ENCODE measurements around the gene POLR2E. TPM values are rescaled to one million over a fixed set of nuclear protein-coding genes. Genes with fewer than 3 reads are reported as not detected.

Gene POLR2E
- total RNA-seq, 8 experiments from 2014 or later, result 73.0 to 233 (median 103) TPM

GRCh38 chr19:1073063-1073955 is 21.9 kb downstream of the POLR2E start:
- Histone ChIP-seq H3K27ac (no peak overlapping the region), H3K4me1 (replicated peaks in 1 of 2) (no peaks in the 10 kb centered on the region), H3K4me3 (no peak overlapping the region)
- peak in 1 of 8 experiments; percentile 10 for ATAC-seq (replicated peaks in 6 of 8)
- in situ Hi-C loops (cut with MboI; ENCODE audit: low pct_unique_long_range_greater_than_20kb in 2 of 9, low sequenced_read_pairs in 9 of 9, unreplicated experiment in 9 of 9), result no loop called here
- 80 to 100% (median 91%) methylated on average over 1 to 9 of the region's 30 CpGs; no CpG with 5 or more reads in 3 of the 10 experiments for WGBS, 10 experiments

- ATAC-seq (replicated peaks in 6 of 8), result no peak
- no peak overlapping the region for H3K4me3 ChIP-seq
- no peak overlapping the region for H3K27ac ChIP-seq
- in situ Hi-C loops (cut with MboI; ENCODE audit: low pct_unique_long_range_greater_than_20kb in 2 of 9, low sequenced_read_pairs in 9 of 9, unreplicated experiment in 9 of 9), result no loop called here
- peaks cover under 1% of the 10 kb centered on the region in 2 donors for H3K4me1 ChIP-seq (replicated peaks in 1 of 2)
- WGBS, 10 experiments, result 87 to 100% (median 98%) methylated on average over 2 to 10 of the region's 11 CpGs; no CpG with 5 or more reads in 2 of the 10 experiments
Measured at GRCh38 chr19:1072371-1073015, 22.7 kb downstream of the POLR2E start.

DNA sequence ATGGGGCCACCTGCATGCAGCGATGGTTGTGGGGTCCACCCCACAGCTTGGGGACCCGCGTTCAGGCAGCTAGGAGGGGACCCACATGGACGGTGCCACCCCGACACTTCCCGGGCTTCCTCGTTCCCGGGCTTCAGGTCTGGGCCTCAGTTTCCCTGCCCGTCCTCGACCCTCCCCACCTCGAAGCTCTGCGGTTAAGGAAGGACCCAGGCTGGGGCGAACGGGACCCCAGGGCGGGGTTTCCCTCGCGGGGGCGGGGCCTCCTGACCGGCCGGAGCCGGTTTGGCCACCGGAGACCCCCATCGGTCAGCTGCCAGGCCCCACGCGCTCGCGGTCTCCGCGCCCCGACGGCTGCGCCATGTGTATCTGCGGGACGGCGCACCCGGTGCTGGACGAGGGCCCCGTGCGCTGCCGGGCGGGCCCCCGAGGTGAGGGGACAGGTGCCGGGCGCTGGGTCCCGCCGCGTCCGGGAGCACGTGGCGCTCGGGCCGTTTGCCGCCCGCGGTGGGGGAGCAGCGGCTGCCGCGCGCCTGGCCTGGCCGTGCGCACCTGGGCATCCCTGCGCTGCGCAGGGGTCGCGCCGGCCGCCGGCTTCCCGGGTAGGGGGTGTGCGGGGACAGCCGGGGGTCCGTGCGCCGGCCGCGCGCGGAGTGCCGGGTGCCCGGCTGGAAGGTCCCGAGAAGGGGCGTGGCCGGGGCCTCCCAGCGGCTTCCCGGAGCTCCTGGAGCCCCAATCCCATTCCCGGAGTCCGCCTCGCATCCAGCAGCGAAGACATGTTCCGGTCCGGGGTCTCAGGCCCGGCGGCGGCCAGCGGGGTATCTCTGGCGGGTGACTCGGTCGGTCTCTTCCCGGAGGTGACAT is 24.0 kb downstream of the POLR2E start:
- ATAC-seq (replicated peaks in 6 of 8), result peak in 6 of 8 experiments; percentile 23 to 52 (median 35)
- 0 to 18% (median 5%) methylated on average over 3 to 17 of the region's 99 CpGs; no CpG with 5 or more reads in 5 of the 10 experiments for WGBS, 10 experiments
- peaks cover 6 to 11% of the 10 kb centered on the region in 2 donors for H3K4me1 ChIP-seq (replicated peaks in 1 of 2)
- peak overlapping the region; percentile 4 to 34 (median 17) for H3K4me3 ChIP-seq
- in situ Hi-C loops (cut with MboI; ENCODE audit: low pct_unique_long_range_greater_than_20kb in 2 of 9, low sequenced_read_pairs in 9 of 9, unreplicated experiment in 9 of 9), result no loop called here
- H3K27ac ChIP-seq, result no peak overlapping the region

DNA sequence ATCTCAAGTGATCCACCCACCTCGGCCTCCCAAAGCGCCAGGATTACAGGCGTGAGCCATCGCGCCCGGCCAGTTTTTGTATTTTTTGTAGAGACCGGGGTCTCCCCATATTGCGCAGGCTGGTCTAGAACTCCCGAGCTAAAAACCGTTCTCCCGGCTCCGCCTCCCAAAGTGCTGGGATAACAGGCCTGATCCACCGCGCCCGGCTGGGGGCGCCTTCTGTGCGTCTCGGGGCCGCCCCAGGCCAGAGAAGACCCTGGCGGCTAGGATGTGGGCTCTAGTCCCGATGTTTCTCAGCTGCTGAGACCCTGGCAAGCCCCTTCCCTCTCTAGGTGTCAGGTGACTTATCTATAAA is 24.6 kb downstream of the POLR2E start:
- in situ Hi-C loops (cut with MboI; ENCODE audit: low pct_unique_long_range_greater_than_20kb in 2 of 9, low sequenced_read_pairs in 9 of 9, unreplicated experiment in 9 of 9), result no loop called here
- Histone ChIP-seq H3K4me1 (replicated peaks in 1 of 2) (peaks cover 6 to 11% of the 10 kb centered on the region in 2 donors), H3K4me3 (peak overlapping the region in 2 of 5 donors; percentile 27 to 34), H3K27ac (no peak overlapping the region)
- WGBS, 10 experiments, result 7 to 47% (median 11%) methylated on average over 3 to 8 of the region's 21 CpGs; no CpG with 5 or more reads in 3 of the 10 experiments
- peak in 2 of 8 experiments; percentile 2 to 18 for ATAC-seq (replicated peaks in 6 of 8)

- Histone ChIP-seq H3K27ac (no peak overlapping the region), H3K4me3 (no peak overlapping the region), H3K4me1 (replicated peaks in 1 of 2) (peaks cover 12 to 19% of the 10 kb centered on the region in 2 donors)
- no peak for ATAC-seq (replicated peaks in 6 of 8)
- in situ Hi-C loops (cut with MboI; ENCODE audit: low pct_unique_long_range_greater_than_20kb in 2 of 9, low sequenced_read_pairs in 9 of 9, unreplicated experiment in 9 of 9), result no loop called here
- 65 to 100% (median 82%) methylated on average over 1 to 8 of the region's 25 CpGs; no CpG with 5 or more reads in 2 of the 10 experiments for WGBS, 10 experiments
Measured at GRCh38 chr19:1069009-1069779, 26.0 kb downstream of the POLR2E start.

DNA sequence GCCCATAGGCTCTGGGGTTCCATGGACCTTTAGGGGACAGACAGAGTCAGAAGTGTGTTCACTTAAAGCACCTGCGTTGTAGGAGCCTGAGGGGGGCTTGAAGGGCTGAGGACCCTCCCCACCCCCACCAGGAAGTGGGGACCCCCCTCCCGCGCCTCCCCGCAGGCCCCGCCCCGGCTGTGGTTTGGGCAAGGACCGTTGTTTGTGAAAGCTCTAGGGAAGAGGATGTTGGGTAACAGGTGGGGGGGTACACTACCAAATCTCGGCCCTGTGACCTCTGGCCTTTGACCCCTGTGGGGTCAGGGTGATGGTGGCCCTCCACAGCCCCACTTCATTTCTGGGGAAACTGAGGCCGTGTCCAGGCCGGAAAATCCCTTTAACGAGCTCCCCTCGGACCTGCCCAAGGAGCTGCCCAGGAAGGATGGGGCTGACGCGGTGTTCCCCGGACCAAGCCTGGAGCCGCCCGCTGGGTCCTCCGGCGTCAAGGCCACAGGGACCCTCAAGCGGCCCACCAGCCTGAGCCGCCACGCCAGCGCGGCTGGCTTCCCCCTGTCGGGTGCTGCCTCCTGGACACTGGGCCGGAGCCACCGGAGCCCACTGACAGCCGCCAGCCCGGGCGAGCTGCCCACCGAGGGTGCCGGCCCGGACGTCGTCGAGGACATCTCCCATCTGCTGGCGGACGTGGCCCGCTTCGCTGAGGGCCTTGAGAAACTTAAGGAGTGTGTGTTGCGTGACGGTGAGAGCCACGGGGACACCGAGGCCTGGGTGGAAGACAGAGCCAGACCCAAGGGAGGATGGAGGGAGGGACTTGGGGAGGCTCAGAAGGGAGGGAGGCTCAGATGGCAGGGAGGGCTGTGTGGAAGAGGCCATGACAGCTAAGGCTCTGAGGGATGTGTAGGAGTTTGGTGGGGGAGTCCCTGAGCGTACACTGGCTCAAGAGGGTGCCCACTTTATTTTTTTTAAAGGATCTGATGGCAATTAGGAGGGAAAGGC is 26.9 kb downstream of the POLR2E start:
- H3K27ac ChIP-seq, result no peak overlapping the region
- 67 to 89% (median 83%) methylated on average over 3 to 20 of the region's 45 CpGs; no CpG with 5 or more reads in 7 of the 10 experiments for WGBS, 10 experiments
- in situ Hi-C loops (cut with MboI; ENCODE audit: low pct_unique_long_range_greater_than_20kb in 2 of 9, low sequenced_read_pairs in 9 of 9, unreplicated experiment in 9 of 9), result no loop called here
- no peak overlapping the region for H3K4me3 ChIP-seq
- ATAC-seq (replicated peaks in 6 of 8), result no peak
- H3K4me1 ChIP-seq (replicated peaks in 1 of 2), result peaks cover 12 to 19% of the 10 kb centered on the region in 2 donors

- Histone ChIP-seq H3K4me1 (replicated peaks in 1 of 2) (peaks cover 12 to 19% of the 10 kb centered on the region in 2 donors), H3K4me3 (peak overlapping the region in 4 of 5 donors; percentile 7 to 27 (median 16)), H3K27ac (no peak overlapping the region)
- WGBS, 10 experiments, result 0% methylated on average over 1 of the region's 38 CpGs; no CpG with 5 or more reads in 9 of the 10 experiments
- ATAC-seq (replicated peaks in 6 of 8), result peak in 6 of 8 experiments; percentile 2 to 16 (median 9)
- in situ Hi-C loops (cut with MboI; ENCODE audit: low pct_unique_long_range_greater_than_20kb in 2 of 9, low sequenced_read_pairs in 9 of 9, unreplicated experiment in 9 of 9), result no loop called here
Measured at GRCh38 chr19:1067341-1067957, 27.7 kb downstream of the POLR2E start.

- Histone ChIP-seq H3K4me1 (replicated peaks in 1 of 2) (peaks cover 12 to 19% of the 10 kb centered on the region in 2 donors), H3K27ac (no peak within 1 kb of the TSS), H3K4me3 (peak within 1 kb of the TSS in 4 of 5 donors; percentile 7 to 27 (median 16))
- ATAC-seq (replicated peaks in 6 of 8), result peak in 7 of 8 experiments; percentile 5 to 40 (median 30)
- WGBS, 10 experiments, result 60% methylated on average over 2 of the region's 61 CpGs; no CpG with 5 or more reads in 9 of the 10 experiments
- in situ Hi-C loops (cut with MboI; ENCODE audit: low pct_unique_long_range_greater_than_20kb in 2 of 9, low sequenced_read_pairs in 9 of 9, unreplicated experiment in 9 of 9), result no loop called here
Measured at GRCh38 chr19:1066748-1067340, 28.3 kb downstream of the POLR2E start, which contains the start of gene ARHGAP45. ARHGAP45 (plus strand) TSS chr19:1067167; CDS start chr19:1067406, 239 bp downstream.

GRCh38 chr19:1066251-1066747 is 28.9 kb downstream of the POLR2E start:
- 74 to 100% (median 90%) methylated on average over 1 to 3 of the region's 17 CpGs; no CpG with 5 or more reads in 6 of the 10 experiments for WGBS, 10 experiments
- in situ Hi-C loops (cut with MboI; ENCODE audit: low pct_unique_long_range_greater_than_20kb in 2 of 9, low sequenced_read_pairs in 9 of 9, unreplicated experiment in 9 of 9), result no loop called here
- no peak for ATAC-seq (replicated peaks in 6 of 8)
- no peak overlapping the region for H3K4me3 ChIP-seq
- H3K27ac ChIP-seq, result no peak overlapping the region
- peaks cover 12 to 19% of the 10 kb centered on the region in 2 donors for H3K4me1 ChIP-seq (replicated peaks in 1 of 2)

- Histone ChIP-seq H3K4me3 (no peak overlapping the region), H3K4me1 (replicated peaks in 1 of 2) (peaks cover 12 to 19% of the 10 kb centered on the region in 2 donors), H3K27ac (no peak overlapping the region)
- in situ Hi-C loops (cut with MboI; ENCODE audit: low pct_unique_long_range_greater_than_20kb in 2 of 9, low sequenced_read_pairs in 9 of 9, unreplicated experiment in 9 of 9), result no loop called here
- WGBS, 10 experiments, result 18 to 60% methylated on average over 1 to 2 of the region's 17 CpGs; no CpG with 5 or more reads in 8 of the 10 experiments
- no peak for ATAC-seq (replicated peaks in 6 of 8)
Measured at GRCh38 chr19:1065606-1066109, 29.5 kb downstream of the POLR2E start.

All from motor neuron (in vitro differentiated cells).